MV-4-11 (cell line): ENCODE data around the gene UGDH.
"Not testable (repeated sequence)": the region's sequence is repeated elsewhere in the genome, so short reads cannot be mapped to it uniquely, and the experiment has no call there.

ENCODE experiments used
- DNase-seq: peaks from one replicate; lab custom pipeline; 2025; lab: John Stamatoyannopoulos, UW

The UGDH gene

GRCh38 chr4:39529534-39529933, 2.3 kb upstream of the UGDH start:
- DNase-seq: no peak

DNA sequence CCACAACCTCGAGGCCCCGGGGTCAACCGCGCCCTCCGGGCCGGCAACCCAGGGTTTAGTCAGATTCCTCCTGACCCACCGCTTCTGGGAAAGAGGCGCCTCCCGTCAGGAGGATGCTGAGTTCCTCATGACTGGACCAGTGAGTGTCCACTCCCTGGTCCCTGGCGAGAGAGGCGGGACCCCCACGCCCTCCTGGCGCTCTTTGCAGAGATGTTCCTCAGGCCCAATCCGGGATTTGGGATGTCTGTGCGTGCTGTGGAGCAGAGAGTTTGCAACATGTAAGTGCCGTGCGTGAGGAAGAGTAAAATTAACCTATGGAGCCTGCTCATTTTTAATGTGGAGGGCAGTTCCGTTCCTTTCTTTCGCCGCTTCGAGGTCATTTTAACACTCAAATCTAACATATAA, 824 bp upstream of the UGDH start:
- DNase-seq: no peak

DNA sequence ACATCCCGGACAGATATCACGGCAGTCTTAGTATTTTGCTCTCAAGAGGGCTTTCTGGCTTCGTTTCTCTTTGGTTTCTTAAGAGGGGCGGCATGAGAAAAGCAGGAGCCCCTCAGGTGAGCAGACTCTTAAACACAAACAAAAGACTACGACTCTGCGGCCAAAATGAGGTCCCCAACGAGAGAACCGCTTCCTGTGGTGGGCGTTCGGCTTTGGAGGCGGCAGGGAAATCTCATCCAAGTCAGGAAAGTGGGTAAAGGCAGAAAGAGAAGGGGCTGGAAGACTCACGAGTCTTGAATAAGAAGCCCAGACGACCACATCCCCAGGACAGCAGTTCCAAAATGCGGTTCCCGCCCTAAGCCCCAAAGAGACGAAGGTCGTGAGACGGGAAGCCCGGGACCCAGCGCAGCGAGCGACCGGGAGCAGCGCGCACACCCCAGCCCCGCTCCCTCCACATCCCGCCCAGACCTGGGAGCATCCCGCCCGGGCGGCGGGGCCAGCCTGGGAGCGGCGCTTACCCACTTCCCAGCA, 409 bp downstream of the UGDH start:
- no peak for DNase-seq

GRCh38 chr4:39525822-39526690, 1.2 kb downstream of the UGDH start:
- no peak for DNase-seq

- DNase-seq: no peak
These were observed 2.9 kb downstream of the UGDH start for GRCh38 chr4:39524161-39524957.

GRCh38 chr4:39522068-39522467, 5.2 kb downstream of the UGDH start:
- DNase-seq: no peak

GRCh38 chr4:39521253-39521919, 5.9 kb downstream of the UGDH start:
- DNase-seq: no peak

DNA sequence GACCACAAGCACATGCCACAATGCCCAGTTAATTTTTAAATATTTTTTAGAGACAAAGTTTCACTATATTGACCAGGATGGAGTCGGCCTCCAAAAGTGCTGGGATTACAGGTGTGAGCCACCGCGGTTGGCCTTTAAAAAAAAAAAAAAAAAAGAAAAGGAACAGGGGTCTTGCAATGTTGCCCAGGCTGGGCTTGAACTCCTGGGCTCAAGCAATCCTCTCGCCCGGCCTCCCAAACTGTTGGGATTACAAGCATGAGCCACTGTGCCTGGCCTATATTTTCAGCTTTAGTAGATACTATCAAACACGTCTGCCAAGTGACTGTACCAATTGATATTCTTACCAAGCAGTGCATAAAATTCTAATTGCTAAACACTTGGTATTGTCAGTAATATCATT, 8.8 kb downstream of the UGDH start:
- no peak for DNase-seq

DNA sequence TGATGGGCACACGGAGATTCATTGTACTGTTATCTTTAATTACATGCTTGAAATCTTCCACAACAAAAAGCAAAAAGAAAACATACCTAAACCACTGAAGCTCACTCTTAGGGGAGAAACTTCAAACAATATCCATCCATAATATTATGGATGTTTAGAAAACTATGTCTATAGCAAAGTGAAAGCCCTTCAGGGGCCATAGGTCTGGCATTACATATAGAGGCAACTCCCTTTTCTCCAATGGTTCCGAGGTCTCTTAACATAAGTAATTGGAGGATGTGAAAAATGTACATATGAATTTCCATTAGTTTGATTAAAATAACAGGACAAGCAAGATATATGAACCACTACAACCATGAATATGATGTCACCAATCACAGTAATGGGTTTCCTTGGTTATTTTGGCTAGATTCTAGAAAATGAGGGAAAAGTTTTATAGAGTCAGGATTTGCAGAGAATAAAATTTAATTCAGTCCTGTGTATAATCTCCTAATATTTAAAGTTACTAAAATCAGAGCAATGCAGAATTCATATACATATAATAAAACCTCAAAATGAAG, 10.8 kb downstream of the UGDH start:
- no peak for DNase-seq

GRCh38 chr4:39515669-39516401, 11.4 kb downstream of the UGDH start:
- not testable (repeated sequence) for DNase-seq

DNA sequence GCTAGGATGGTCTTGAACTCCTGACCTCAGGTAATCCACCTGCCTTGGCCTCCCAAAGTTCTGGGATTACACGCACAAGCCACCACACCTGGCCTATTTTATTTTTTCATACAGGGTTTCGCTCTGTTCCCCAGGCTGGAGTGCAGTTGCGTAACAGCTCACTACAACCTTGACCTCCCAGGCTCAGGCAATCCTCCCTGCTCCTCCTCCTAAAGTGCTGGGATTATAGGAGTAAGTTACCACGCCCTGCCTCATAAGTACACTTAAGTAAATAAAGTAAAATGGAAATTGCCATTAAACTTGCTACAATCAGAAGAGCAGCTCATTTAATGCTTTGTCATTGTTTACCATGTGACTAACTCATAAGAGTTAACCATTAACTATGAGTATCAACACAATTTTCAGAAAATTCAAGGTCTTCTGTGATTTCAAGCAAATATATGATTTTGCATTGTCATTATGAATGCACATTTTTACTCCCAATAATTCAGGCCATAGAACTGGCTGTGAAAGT, 12.3 kb downstream of the UGDH start:
- no peak for DNase-seq

DNA sequence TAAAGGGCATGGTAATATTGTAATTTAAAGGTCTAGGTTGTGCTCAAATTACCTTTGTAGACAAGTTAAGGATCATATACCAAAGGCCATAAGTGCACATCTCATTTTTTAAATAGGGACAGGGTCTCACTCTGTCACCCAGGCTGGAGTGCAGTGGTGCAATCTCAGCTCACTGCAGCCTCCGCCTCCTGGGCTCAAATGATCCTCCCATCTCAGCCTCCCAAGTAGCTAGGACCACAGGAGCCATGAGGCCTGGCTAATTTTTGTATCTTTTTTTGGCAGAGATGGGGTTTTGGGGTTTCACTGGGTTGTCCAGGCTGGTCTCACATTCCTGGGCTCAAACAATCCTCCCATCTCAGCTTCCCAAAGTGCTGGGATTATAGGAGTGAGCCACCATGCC, 13.0 kb downstream of the UGDH start:
- DNase-seq: not testable (repeated sequence)

- no peak for DNase-seq
These were observed 16.8 kb downstream of the UGDH start for GRCh38 chr4:39510348-39510929.

DNA sequence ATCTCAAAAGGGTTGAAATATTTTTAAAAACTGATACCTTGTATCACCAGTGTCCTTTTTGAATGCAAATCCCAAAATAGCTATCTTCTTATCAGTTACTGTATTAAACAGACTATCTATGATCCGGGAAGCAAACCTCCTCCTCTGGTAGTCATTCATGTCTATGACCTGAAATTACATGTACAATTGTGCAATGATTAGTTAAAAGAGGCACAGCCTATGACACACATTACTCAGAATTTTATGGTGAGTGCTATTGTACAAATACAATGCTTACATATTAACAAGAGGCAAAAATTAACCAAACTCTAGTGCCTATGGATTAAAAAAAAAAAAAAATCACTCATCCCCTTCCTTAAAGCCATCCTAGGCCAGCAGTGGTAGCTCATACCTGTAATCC, 21.7 kb downstream of the UGDH start:
- DNase-seq: no peak

GRCh38 chr4:39504538-39504937, 22.7 kb downstream of the UGDH start:
- DNase-seq: no peak

DNA sequence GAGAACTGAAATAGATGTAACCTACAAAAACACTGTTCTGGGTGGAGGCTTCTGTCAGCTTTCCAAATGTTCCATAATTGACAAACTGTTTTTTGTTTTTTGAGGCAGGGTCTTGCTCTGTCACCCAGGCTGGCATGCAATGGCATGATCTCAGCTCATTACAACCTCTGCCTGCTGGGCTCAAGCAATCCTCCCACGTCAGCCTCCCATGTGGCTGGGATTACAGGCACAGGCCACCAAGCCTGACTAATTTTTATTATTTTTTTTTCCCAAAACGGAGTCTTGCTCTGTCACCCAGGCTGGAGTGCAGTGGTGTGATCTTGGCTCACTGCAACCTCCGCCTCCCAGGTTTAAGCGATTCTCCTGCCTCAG, 24.6 kb downstream of the UGDH start:
- not testable (repeated sequence) for DNase-seq

GRCh38 chr4:39502019-39502663, 25.1 kb downstream of the UGDH start:
- no peak for DNase-seq

DNA sequence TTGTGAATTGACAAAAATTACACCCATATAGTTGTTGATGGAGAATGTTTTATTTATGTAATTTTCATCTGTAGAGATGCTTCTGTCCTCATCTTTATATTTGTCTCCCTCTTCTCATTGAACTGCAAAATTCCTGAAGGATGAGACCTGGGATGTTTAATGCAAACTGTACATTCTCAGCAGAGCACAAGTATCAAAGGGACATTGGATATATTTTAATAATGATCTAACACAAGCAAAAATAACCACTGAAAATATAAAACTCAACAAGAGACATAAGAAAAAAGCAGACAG, 28.6 kb downstream of the UGDH start:
- DNase-seq: no peak

DNA sequence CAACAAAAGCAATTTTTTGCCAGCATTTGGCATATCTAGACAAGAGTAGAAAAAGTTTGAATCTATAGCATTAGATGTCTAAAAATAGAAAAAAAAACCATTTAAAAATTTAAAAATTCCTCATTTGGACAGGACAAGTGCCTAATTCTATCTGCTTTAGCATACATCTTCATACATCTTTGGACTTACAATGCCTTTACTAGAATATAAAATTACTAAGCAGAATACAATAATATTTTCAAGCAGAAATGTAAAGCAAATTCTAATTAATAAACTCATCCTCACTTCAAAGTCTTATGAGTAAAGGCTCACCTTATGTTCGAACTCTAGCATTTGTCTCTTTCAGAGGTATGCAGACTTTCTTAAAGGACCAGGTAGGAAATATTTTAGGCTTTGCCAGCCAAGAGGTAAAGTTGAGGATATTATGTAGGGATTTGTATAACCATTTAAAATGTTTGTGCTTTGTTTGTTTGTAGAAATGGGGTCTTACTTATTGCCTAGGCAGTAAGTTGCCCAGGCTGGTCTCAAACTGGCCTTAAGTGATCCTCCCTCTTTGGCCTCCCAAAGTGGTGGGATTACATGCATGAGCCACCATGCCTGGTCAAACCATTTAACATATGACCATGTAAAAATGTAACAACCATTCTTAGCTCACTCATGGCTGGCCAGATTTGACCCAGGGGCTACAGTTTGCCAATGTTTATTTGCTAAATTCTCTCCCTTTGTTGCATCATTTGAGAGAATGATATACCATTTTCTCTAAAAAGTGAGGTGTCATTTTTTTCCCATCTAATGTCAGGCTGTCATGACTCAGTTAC, 29.1 kb downstream of the UGDH start:
- DNase-seq: no peak
